ENCODE data around the gene CPNE7. TPM values are rescaled to one million over a fixed set of nuclear protein-coding genes. Genes with fewer than 3 reads are reported as not detected.

Gene CPNE7
- total RNA-seq, 3 donors from 2014 or later (not counting 1 experiment from before 2014, with no cell fraction given) = 1.1 to 1.8 (median 1.2) TPM

GRCh38 chr16:89561884-89562599 lies 13.5 kb upstream of the CPNE7 start:
- Mint-ChIP-seq H3K4me3 (peak overlapping the region; percentile 84), H3K27ac (peak overlapping the region; percentile 90 to 98), H3K36me3 (peaks cover 11% of the 10 kb centered on the region), H3K27me3 (ENCODE audit: low read depth in 2 of 2) (no peaks in the 10 kb centered on the region), H3K9me3 (no peaks in the 10 kb centered on the region), H3K4me1 (peaks cover 34 to 46% of the 10 kb centered on the region in 2 donors)
- H3K9me3 ChIP-seq (ENCODE audit: control insufficient read depth, insufficient read depth, low read length) = no peaks in the 10 kb centered on the region
- H3K27ac ChIP-seq (ENCODE audit: low read length) = no peak overlapping the region
- no peaks in the 10 kb centered on the region for H3K27me3 ChIP-seq (ENCODE audit: control insufficient read depth, insufficient read depth, low read length)
- ATAC-seq = no peak
- peak overlapping the region; percentile 90 for H3K4me3 ChIP-seq (ENCODE audit: low read length)
- 68% methylated on average over 22 of the region's 23 CpGs for WGBS (ENCODE audit: insufficient coverage)
- DNase-seq = peak in 1 of 2 donors; percentile 37
- intact Hi-C loops (cut with micrococcal nuclease) = loop anchor here (2.0 to 10.0 kb wide), 3 partner anchors 53 to 93 kb away; partner anchors contain the start of genes ANKRD11, CHMP1A, SPATA33 and SPG7
- no peak for TF ChIP-seq CTCF (IDR thresholded peaks at IDR 0.05)
- H3K36me3 ChIP-seq (ENCODE audit: control insufficient read depth, insufficient read depth, low read length) = peaks cover 37% of the 10 kb centered on the region
- H3K4me1 ChIP-seq (ENCODE audit: control insufficient read depth, insufficient read depth, low read length) = peaks cover 48% of the 10 kb centered on the region

- H3K4me3 ChIP-seq (ENCODE audit: low read length) = no peak overlapping the region
- no peak for DNase-seq
- H3K27ac ChIP-seq (ENCODE audit: low read length) = no peak overlapping the region
- WGBS (ENCODE audit: insufficient coverage) = 88% methylated on average over 10 of the region's 12 CpGs
- H3K4me1 ChIP-seq (ENCODE audit: control insufficient read depth, insufficient read depth, low read length) = peaks cover 43% of the 10 kb centered on the region
- intact Hi-C loops (cut with micrococcal nuclease) = loop anchor here (5.0 to 10.0 kb wide), 2 partner anchors 71 to 92 kb away; partner anchors contain the start of genes ANKRD11, CHMP1A and SPATA33
- peaks cover 11% of the 10 kb centered on the region for H3K36me3 Mint-ChIP-seq
- TF ChIP-seq CTCF (IDR thresholded peaks at IDR 0.05) = no peak
- no peaks in the 10 kb centered on the region for H3K27me3 Mint-ChIP-seq (ENCODE audit: low read depth in 2 of 2)
- no peaks in the 10 kb centered on the region for H3K27me3 ChIP-seq (ENCODE audit: control insufficient read depth, insufficient read depth, low read length)
- peaks cover 37% of the 10 kb centered on the region for H3K36me3 ChIP-seq (ENCODE audit: control insufficient read depth, insufficient read depth, low read length)
- ATAC-seq = no peak
- H3K4me3 Mint-ChIP-seq = peak overlapping the region; percentile 46
- H3K27ac Mint-ChIP-seq = peak overlapping the region in 1 of 2 donors; percentile 98
- H3K9me3 ChIP-seq (ENCODE audit: control insufficient read depth, insufficient read depth, low read length) = no peaks in the 10 kb centered on the region
- H3K9me3 Mint-ChIP-seq = no peaks in the 10 kb centered on the region
- peaks cover 34 to 40% of the 10 kb centered on the region in 2 donors for H3K4me1 Mint-ChIP-seq
Observed at GRCh38 chr16:89562939-89563338, 12.6 kb upstream of the CPNE7 start.

DNA sequence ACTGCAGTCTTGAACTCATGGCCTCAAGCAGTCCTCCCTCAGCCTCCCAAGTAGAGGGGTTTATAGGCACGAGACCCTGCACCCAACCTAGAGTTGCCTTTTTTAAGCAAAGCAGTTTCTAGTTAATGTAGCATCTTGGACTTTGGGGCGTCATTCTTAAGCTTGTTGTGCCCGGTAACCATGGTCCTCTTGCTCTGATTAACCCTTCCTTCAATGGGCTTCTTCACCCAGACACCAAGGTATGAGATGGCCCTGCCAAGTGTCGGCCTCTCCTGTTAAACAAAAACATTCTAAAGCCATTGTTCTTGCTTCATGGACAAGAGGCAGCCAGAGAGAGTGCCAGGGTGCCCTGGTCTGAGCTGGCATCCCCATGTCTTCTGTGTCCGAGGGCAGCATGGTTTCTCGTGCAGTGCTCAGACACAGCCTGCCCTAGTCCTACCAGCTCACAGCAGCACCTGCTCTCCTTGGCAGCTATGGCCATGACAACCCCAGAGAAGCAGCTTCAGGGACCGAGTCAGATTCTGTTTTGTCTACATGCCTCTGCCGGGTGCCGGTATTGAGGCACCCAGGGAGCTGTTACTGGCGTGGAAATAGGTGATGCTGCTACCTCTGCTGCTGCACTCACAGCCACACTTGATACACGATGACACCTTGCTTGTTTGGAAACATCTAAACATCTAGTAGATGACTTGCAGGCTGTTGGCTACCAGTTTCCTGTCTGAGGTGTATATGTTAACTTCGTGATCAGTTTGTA lies 11.7 kb upstream of the CPNE7 start:
- DNase-seq (peak in 1 of 2 donors; percentile 36), ATAC-seq (no peak)
- Mint-ChIP-seq H3K4me1 (peaks cover 34 to 40% of the 10 kb centered on the region in 2 donors), H3K27me3 (ENCODE audit: low read depth in 2 of 2) (no peaks in the 10 kb centered on the region), H3K9me3 (no peaks in the 10 kb centered on the region), H3K4me3 (peak overlapping the region; percentile 4), H3K36me3 (peaks cover 11% of the 10 kb centered on the region), H3K27ac (no peak overlapping the region)
- Histone ChIP-seq H3K27ac (ENCODE audit: low read length) (no peak overlapping the region), H3K36me3 (ENCODE audit: control insufficient read depth, insufficient read depth, low read length) (peaks cover 37% of the 10 kb centered on the region), H3K4me3 (ENCODE audit: low read length) (no peak overlapping the region), H3K4me1 (ENCODE audit: control insufficient read depth, insufficient read depth, low read length) (peaks cover 43% of the 10 kb centered on the region), H3K27me3 (ENCODE audit: control insufficient read depth, insufficient read depth, low read length) (no peaks in the 10 kb centered on the region), H3K9me3 (ENCODE audit: control insufficient read depth, insufficient read depth, low read length) (no peaks in the 10 kb centered on the region)
- TF ChIP-seq CTCF (IDR thresholded peaks at IDR 0.05) = no peak
- intact Hi-C loops (cut with micrococcal nuclease) = loop anchor here (5.0 to 10.0 kb wide), 2 partner anchors 72 to 91 kb away; partner anchors contain the start of genes ANKRD11, CHMP1A and SPATA33
- 86% methylated on average over 12 of the region's 12 CpGs for WGBS (ENCODE audit: insufficient coverage)

Measured in natural killer cell (primary cell).